Measurements from ENCODE around the gene DUS1L. TPM values are rescaled to one million over a fixed set of nuclear protein-coding genes. Genes with fewer than 3 reads are reported as not detected.

DUS1L gene
- polyA plus RNA-seq, 1 donor (not counting 4 experiments of a cell fraction or from before 2014, with no cell fraction given) = 49.1 TPM

GRCh38 chr17:82019690-82020571, 45.7 kb downstream of the DUS1L start:
- no peak for FAIRE-seq
- Histone ChIP-seq H3K79me2 (ENCODE audit: control insufficient read depth, insufficient read depth, low read length) (peaks cover 5% of the 10 kb centered on the region), H3K9me1 (ENCODE audit: control insufficient read depth, extremely low read depth, insufficient read depth, low read length) (no peaks in the 10 kb centered on the region), H3K4me2 (ENCODE audit: control insufficient read depth, extremely low read depth, insufficient read depth, low read depth, low read length) (no peak overlapping the region), H2AFZ (ENCODE audit: control insufficient read depth, low read length) (no peak overlapping the region), H3K9ac (ENCODE audit: control insufficient read depth, extremely low read depth, insufficient read depth, low read length) (no peak overlapping the region), H3K27ac (ENCODE audit: control insufficient read depth, insufficient read depth, low read length) (no peak overlapping the region), H3K4me1 (ENCODE audit: control insufficient read depth, extremely low read depth, insufficient read depth, low read length) (peaks cover 28% of the 10 kb centered on the region), H3K4me3 (ENCODE audit: control insufficient read depth in 2 of 3, extremely low read depth in 1 of 3, insufficient read depth in 2 of 3, low read depth in 1 of 3, low read length in 3 of 3) (no peak overlapping the region), H3K36me3 (ENCODE audit: control insufficient read depth in 2 of 2, extremely low read depth in 1 of 2, insufficient read depth in 2 of 2, low read length in 2 of 2) (peaks cover 0 to 4% of the 10 kb centered on the region in 2 experiments), H4K20me1 (ENCODE audit: control insufficient read depth, extremely low read depth, insufficient read depth, low read length) (peaks cover 6% of the 10 kb centered on the region), H3K27me3 (ENCODE audit: control insufficient read depth, extremely low read depth, insufficient read depth, low read length) (no peaks in the 10 kb centered on the region), H3K9me3 (ENCODE audit: control insufficient read depth, low read depth, low read length) (no peaks in the 10 kb centered on the region)
- dilution Hi-C loops (cut with MboI; ENCODE audit: extremely low pct_ligation_motif_present, low sequenced_read_pairs) = no loop called here
- TF ChIP-seq CTCF (optimal IDR thresholded peaks at IDR 0.05 in 1 of 3, IDR thresholded peaks at IDR 0.05 in 1 of 3, conservative IDR thresholded peaks at IDR 0.05 in 1 of 3; ENCODE audit: extremely low read depth in 1 of 3, insufficient read depth in 2 of 3, low read length in 3 of 3) = peak; percentile 62 to 84 (median 84)
- TF ChIP-seq EZH2 (IDR thresholded peaks at IDR 0.05; ENCODE audit: low read length) = no peak
- DNase-seq (ENCODE audit: low read depth, low spot score) = no peak

DNA sequence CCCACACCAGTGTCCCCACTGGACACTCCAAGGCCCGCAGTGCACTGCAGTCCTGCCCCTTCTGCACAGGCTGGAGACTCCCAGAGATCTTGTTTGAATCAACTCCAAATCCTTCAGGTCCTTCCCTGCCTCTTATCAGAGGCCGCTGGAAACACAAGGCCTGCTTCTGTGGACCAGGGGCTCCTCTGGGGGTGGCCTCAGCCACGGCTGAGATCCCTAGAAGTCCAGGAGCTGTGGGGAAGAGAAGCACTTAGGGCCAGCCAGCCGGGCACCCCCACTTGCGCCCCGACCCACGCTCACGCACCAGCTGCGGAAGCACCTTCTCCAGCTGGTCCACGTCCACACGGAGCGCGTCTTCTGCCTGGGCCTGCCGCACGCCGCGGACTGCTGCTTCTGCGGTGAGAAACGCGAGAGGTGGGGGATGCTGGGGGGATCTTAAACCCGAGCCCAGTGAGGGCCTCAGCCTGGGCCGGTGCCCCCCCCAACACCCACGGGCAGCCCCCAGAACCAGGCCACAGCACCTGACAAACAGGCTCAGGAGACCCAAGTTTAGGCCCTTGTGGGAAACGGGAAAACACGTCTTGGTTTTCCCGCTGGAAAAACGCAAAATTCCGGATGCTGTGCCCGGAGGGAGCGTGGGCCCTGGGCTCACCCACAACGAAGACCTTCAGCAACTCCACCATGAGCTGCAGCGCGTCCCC, 46.5 kb downstream of the DUS1L start:
- H3K9me3 ChIP-seq (ENCODE audit: control insufficient read depth, low read depth, low read length) = no peaks in the 10 kb centered on the region
- no peak overlapping the region for H3K4me2 ChIP-seq (ENCODE audit: control insufficient read depth, extremely low read depth, insufficient read depth, low read depth, low read length)
- H3K27ac ChIP-seq (ENCODE audit: control insufficient read depth, insufficient read depth, low read length) = no peak overlapping the region
- peaks cover 26% of the 10 kb centered on the region for H3K4me1 ChIP-seq (ENCODE audit: control insufficient read depth, extremely low read depth, insufficient read depth, low read length)
- TF ChIP-seq EZH2 (IDR thresholded peaks at IDR 0.05; ENCODE audit: low read length) = no peak
- no peak for TF ChIP-seq CTCF (optimal IDR thresholded peaks at IDR 0.05 in 1 of 3, IDR thresholded peaks at IDR 0.05 in 1 of 3, conservative IDR thresholded peaks at IDR 0.05 in 1 of 3; ENCODE audit: extremely low read depth in 1 of 3, insufficient read depth in 2 of 3, low read length in 3 of 3)
- H3K9ac ChIP-seq (ENCODE audit: control insufficient read depth, extremely low read depth, insufficient read depth, low read length) = no peak overlapping the region
- H3K36me3 ChIP-seq (ENCODE audit: control insufficient read depth in 2 of 2, extremely low read depth in 1 of 2, insufficient read depth in 2 of 2, low read length in 2 of 2) = peaks cover 0 to 4% of the 10 kb centered on the region in 2 experiments
- H3K9me1 ChIP-seq (ENCODE audit: control insufficient read depth, extremely low read depth, insufficient read depth, low read length) = no peaks in the 10 kb centered on the region
- peaks cover 5% of the 10 kb centered on the region for H3K79me2 ChIP-seq (ENCODE audit: control insufficient read depth, insufficient read depth, low read length)
- dilution Hi-C loops (cut with MboI; ENCODE audit: extremely low pct_ligation_motif_present, low sequenced_read_pairs) = no loop called here
- no peaks in the 10 kb centered on the region for H3K27me3 ChIP-seq (ENCODE audit: control insufficient read depth, extremely low read depth, insufficient read depth, low read length)
- FAIRE-seq (no peak), DNase-seq (ENCODE audit: low read depth, low spot score) (no peak)
- no peak overlapping the region for H2AFZ ChIP-seq (ENCODE audit: control insufficient read depth, low read length)
- H3K4me3 ChIP-seq (ENCODE audit: control insufficient read depth in 2 of 3, extremely low read depth in 1 of 3, insufficient read depth in 2 of 3, low read depth in 1 of 3, low read length in 3 of 3) = no peak overlapping the region
- H4K20me1 ChIP-seq (ENCODE audit: control insufficient read depth, extremely low read depth, insufficient read depth, low read length) = peaks cover 6% of the 10 kb centered on the region

Measured in keratinocyte (primary cell).